Liver (tissue), 9 donors: Measurements from ENCODE around the gene TMEM128. TPM values are rescaled to one million over a fixed set of nuclear protein-coding genes. Genes with fewer than 3 reads are reported as not detected.

Source experiments
- DNase-seq: peaks from one replicate; pipeline ENCODE4 v3.0.0-alpha.2; 2017; ENCODE audit warnings: low spot score
- H3K27ac ChIP-seq, 2 donors: one replicate each; pipeline ENCODE4 v1.7.0; 2013; ENCODE audit warnings: inconsistent platforms in 2 of 2, low read length in 2 of 2, control low read depth in 1 of 2, low read depth in 1 of 2, mild to moderate bottlenecking in 1 of 2
- H3K27me3 ChIP-seq, 4 donors: one replicate each; pipeline versions ENCODE4 v1.6.1 to v1.7.0; 2013; ENCODE audit warnings: low read length in 3 of 4, inconsistent platforms in 1 of 4, mild to moderate bottlenecking in 1 of 4, moderate library complexity in 1 of 4; ENCODE audit not compliant: control insufficient read depth in 4 of 4, insufficient read depth in 4 of 4
- H3K36me3 ChIP-seq, 4 donors: one replicate each; pipeline versions ENCODE4 v1.6.1 to v1.7.0; 2013; ENCODE audit warnings: low read length in 3 of 4, mild to moderate bottlenecking in 3 of 4, low read depth in 1 of 4, moderate library complexity in 1 of 4; ENCODE audit not compliant: control insufficient read depth in 4 of 4, insufficient read depth in 3 of 4
- H3K4me1 ChIP-seq, 4 donors: one replicate each; pipeline versions ENCODE4 v1.6.1 to v1.7.0; 2013; ENCODE audit warnings: low read length in 3 of 4, mild to moderate bottlenecking in 3 of 4, moderate library complexity in 1 of 4; ENCODE audit not compliant: control insufficient read depth in 4 of 4, insufficient read depth in 4 of 4
- H3K4me3 ChIP-seq, 3 donors: one replicate each; pipeline versions ENCODE4 v1.6.1 to v1.7.0; 2013; ENCODE audit warnings: low read length in 3 of 3, control low read depth in 1 of 3, low read depth in 1 of 3, mild to moderate bottlenecking in 1 of 3
- H3K9ac ChIP-seq, 2 donors: one replicate each; pipeline ENCODE4 v1.7.0; 2013; ENCODE audit warnings: low read length in 2 of 2, mild to moderate bottlenecking in 2 of 2, moderate library complexity in 2 of 2, control low read depth in 1 of 2, low read depth in 1 of 2
- H3K9me3 ChIP-seq, 4 donors: one replicate each; pipeline versions ENCODE4 v1.6.1 to v1.7.0; 2013; ENCODE audit warnings: low read length in 3 of 4; ENCODE audit not compliant: control insufficient read depth in 4 of 4
- EGR1 ChIP-seq, 2 donors: IDR thresholded peaks; 2 replicates each; pipeline ENCODE4 v1.6.1; 2016 to 2018; ENCODE audit warnings: antibody characterized with exemption in 2 of 2, low read depth in 2 of 2
- FOXA1 ChIP-seq: IDR thresholded peaks from 2 replicates; pipeline ENCODE4 v1.6.1; 2016; ENCODE audit warnings: antibody characterized with exemption
- FOXA2 ChIP-seq: IDR thresholded peaks from 2 replicates; pipeline ENCODE4 v1.6.1; 2016; ENCODE audit warnings: antibody characterized with exemption
- GABPA ChIP-seq, 2 donors: IDR thresholded peaks in 1 of 2; conservative IDR thresholded peaks in 1 of 2; 2 replicates each; pipeline ENCODE4 v1.6.1; 2016; ENCODE audit warnings: antibody characterized with exemption in 2 of 2, mild to moderate bottlenecking in 1 of 2, moderate library complexity in 1 of 2
- HNF4A ChIP-seq, 2 donors: conservative IDR thresholded peaks; 2 replicates each; pipeline ENCODE4 v1.6.1; 2016; ENCODE audit warnings: antibody characterized with exemption in 2 of 2, mild to moderate bottlenecking in 2 of 2
- HNF4G ChIP-seq: IDR thresholded peaks from 2 replicates; pipeline ENCODE4 v1.6.1; 2016; ENCODE audit warnings: antibody characterized with exemption
- JUND ChIP-seq, 2 donors: IDR thresholded peaks; 2 replicates each; pipeline ENCODE4 v1.6.1; 2016; ENCODE audit warnings: antibody characterized with exemption in 2 of 2
- NR2F2 ChIP-seq: IDR thresholded peaks from 2 replicates; pipeline ENCODE4 v1.6.1; 2016; ENCODE audit warnings: antibody characterized with exemption
- RAD21 ChIP-seq, 2 donors: IDR thresholded peaks; 2 replicates each; pipeline ENCODE4 v1.6.1; 2016; ENCODE audit warnings: antibody characterized with exemption in 2 of 2, mild to moderate bottlenecking in 2 of 2
- RXRA ChIP-seq, 2 donors: IDR thresholded peaks; 2 replicates each; pipeline ENCODE4 v1.6.1; 2017 to 2018; ENCODE audit warnings: antibody characterized with exemption in 2 of 2, mild to moderate bottlenecking in 1 of 2
- SP1 ChIP-seq: IDR thresholded peaks from 2 replicates; pipeline ENCODE4 v1.6.1; 2018; ENCODE audit warnings: antibody characterized with exemption, mild to moderate bottlenecking
- TAF1 ChIP-seq: conservative IDR thresholded peaks from 2 replicates; pipeline ENCODE4 v1.6.1; 2016; ENCODE audit warnings: antibody characterized with exemption, mild to moderate bottlenecking
- YY1 ChIP-seq: IDR thresholded peaks from 2 replicates; pipeline ENCODE4 v1.6.1; 2016; ENCODE audit warnings: antibody characterized with exemption, mild to moderate bottlenecking
- WGBS: extraction: QIAGEN DNeasy Blood & Tissue Kit; methylation state at CpG from one replicate; pipeline ENCODE4 v1.1.7; 2013; 5-methylcytosine and 5-hydroxymethylcytosine counted together
- polyA plus RNA-seq, 2 donors: library from polyadenylated mRNA; stranded (reverse) in 1 of 2; unstranded in 1 of 2; fragments of 200-250 nt in 1 of 2; fragments of >200 nt in 1 of 2; fragmentation: Nextera tagmentation in 1 of 2; extraction: Ambion mirVana in 1 of 2; gene quantifications; one replicate each; pipeline versions ENCODE4 v1.2.1 to v1.2.3, GENCODE V29; 2013 to 2015
- total RNA-seq, 2 donors: library from RNA; depleted of rRNA; stranded (reverse); fragments of >200 nt; gene quantifications; one replicate each; pipeline ENCODE4 v1.2.3, GENCODE V29; 2014
- TF ChIP-seq, protein P1 (sequence below): IDR thresholded peaks from 2 replicates; pipeline ENCODE4 v1.6.1; 2016; ENCODE audit warnings: antibody characterized with exemption, mild to moderate bottlenecking
- TF ChIP-seq, protein P2 (sequence below): fragments of 150-350 bp; IDR thresholded peaks from 2 replicates; pipeline ENCODE4 v1.5.1; 2017; ENCODE audit warnings: improper control_type of control experiment, low read depth, low read length; ENCODE audit not compliant: missing input control
- TF ChIP-seq, protein P3 (sequence below): IDR thresholded peaks from 2 replicates; pipeline ENCODE4 v1.6.1; 2016; ENCODE audit warnings: antibody characterized with exemption
- TF ChIP-seq, protein P4 (sequence below): IDR thresholded peaks from 2 replicates; pipeline ENCODE4 v1.6.1; 2016; ENCODE audit warnings: antibody characterized with exemption
- TF ChIP-seq, protein P5 (sequence below): IDR thresholded peaks from 2 replicates; pipeline ENCODE4 v1.6.1; 2016; ENCODE audit warnings: antibody characterized with exemption
- donor health status: healthy.
- donor health status: healthy.
- donor health status: healthy.
- donor health status: healthy.
- donor health status: healthy.

TMEM128 gene, protein sequence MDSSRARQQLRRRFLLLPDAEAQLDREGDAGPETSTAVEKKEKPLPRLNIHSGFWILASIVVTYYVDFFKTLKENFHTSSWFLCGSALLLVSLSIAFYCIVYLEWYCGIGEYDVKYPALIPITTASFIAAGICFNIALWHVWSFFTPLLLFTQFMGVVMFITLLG
- total RNA-seq (10 to 100 TPM in 1 of 2 donors, 1 to 10 TPM in 1; 7.6 to 11.3 TPM), polyA plus RNA-seq (1 to 10 TPM; 9.1 to 9.2 TPM)

DNA sequence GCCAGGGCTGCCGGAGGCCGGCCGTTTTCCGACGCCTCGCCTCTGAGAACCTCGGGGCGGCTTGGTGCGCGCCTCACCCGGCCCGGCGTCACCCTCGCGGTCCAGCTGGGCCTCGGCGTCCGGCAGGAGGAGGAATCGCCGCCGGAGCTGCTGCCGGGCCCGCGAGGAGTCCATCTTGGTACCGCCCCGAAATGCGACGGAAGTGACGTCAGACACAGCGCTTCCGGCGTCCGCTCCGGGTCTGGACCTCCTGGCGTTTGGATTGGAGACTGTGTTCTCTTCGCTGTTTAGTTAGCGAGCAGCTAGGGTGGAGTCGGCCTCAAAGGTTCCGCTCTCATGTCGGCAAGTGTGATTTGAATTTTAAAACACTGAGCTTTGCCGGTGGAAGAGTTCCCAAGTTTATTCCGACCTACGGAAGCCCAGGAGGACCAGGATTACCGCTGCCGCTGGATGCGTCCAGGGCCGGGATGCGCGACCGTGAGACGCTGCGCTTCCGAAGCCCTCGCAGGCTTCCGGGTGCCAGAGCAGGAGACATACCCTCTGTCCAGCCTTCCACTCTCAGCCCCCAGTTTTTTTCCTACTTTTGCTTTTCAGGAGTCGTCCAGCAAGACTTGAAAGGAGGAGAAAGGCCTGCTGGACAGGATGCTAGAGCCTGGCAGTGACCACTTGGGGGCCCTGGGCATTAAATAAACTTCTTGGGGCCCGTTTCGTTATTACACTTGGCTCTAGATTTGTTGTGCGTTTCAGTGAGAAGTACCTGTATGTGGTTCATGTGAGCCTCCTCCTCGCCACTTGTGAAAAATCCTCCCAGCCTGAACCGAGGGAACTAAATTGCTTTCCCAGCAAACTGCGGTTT, at the start of gene TMEM128:
TSS of gene TMEM128 (minus strand) at position 195 of the 856 bp plus-strand sequence. CDS start at position 174, 21 bp downstream.
- Histone ChIP-seq H3K4me1 (peaks cover 6 to 22% (median 17%) of the 10 kb centered on the region in 4 donors), H3K9ac (peak within 1 kb of the TSS; percentile 86 to 97), H3K27ac (peak within 1 kb of the TSS; percentile 77 to 90), H3K4me3 (peak within 1 kb of the TSS; percentile 80 to 86 (median 83)), H3K36me3 (peaks cover 3 to 21% (median 15%) of the 10 kb centered on the region in 4 donors), H3K27me3 (no peaks in the 10 kb centered on the region), H3K9me3 (no peaks in the 10 kb centered on the region)
- under 1% methylated on average over 62 of the region's 62 CpGs for WGBS
- peak; percentile 95 for DNase-seq
- TF ChIP-seq HNF4G (no peak), FOXA2 (no peak), RAD21 (IDR thresholded peaks at IDR 0.05) (peak in 1 of 2 donors; percentile 8), FOXA1 (no peak), EGR1 (IDR thresholded peaks at IDR 0.05; ENCODE audit: low read depth in 2 of 2) (peak in 1 of 2 donors; percentile 30), GABPA (IDR thresholded peaks at IDR 0.05 in 1 of 2, conservative IDR thresholded peaks at IDR 0.05 in 1 of 2) (peak; percentile 89 to 97), TAF1 (peak; percentile 87), SP1 (peak; percentile 62), JUND (IDR thresholded peaks at IDR 0.05) (peak in 1 of 2 donors; percentile 58), RXRA (IDR thresholded peaks at IDR 0.05) (peak; percentile 36 to 39), NR2F2 (peak; percentile 27), YY1 (peak; percentile 98), HNF4A (conservative IDR thresholded peaks at IDR 0.05) (peak in 1 of 2 donors; percentile 33)
- TF ChIP-seq, protein P1, sequence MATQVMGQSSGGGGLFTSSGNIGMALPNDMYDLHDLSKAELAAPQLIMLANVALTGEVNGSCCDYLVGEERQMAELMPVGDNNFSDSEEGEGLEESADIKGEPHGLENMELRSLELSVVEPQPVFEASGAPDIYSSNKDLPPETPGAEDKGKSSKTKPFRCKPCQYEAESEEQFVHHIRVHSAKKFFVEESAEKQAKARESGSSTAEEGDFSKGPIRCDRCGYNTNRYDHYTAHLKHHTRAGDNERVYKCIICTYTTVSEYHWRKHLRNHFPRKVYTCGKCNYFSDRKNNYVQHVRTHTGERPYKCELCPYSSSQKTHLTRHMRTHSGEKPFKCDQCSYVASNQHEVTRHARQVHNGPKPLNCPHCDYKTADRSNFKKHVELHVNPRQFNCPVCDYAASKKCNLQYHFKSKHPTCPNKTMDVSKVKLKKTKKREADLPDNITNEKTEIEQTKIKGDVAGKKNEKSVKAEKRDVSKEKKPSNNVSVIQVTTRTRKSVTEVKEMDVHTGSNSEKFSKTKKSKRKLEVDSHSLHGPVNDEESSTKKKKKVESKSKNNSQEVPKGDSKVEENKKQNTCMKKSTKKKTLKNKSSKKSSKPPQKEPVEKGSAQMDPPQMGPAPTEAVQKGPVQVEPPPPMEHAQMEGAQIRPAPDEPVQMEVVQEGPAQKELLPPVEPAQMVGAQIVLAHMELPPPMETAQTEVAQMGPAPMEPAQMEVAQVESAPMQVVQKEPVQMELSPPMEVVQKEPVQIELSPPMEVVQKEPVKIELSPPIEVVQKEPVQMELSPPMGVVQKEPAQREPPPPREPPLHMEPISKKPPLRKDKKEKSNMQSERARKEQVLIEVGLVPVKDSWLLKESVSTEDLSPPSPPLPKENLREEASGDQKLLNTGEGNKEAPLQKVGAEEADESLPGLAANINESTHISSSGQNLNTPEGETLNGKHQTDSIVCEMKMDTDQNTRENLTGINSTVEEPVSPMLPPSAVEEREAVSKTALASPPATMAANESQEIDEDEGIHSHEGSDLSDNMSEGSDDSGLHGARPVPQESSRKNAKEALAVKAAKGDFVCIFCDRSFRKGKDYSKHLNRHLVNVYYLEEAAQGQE: peak; percentile 76
- TF ChIP-seq, protein P2, sequence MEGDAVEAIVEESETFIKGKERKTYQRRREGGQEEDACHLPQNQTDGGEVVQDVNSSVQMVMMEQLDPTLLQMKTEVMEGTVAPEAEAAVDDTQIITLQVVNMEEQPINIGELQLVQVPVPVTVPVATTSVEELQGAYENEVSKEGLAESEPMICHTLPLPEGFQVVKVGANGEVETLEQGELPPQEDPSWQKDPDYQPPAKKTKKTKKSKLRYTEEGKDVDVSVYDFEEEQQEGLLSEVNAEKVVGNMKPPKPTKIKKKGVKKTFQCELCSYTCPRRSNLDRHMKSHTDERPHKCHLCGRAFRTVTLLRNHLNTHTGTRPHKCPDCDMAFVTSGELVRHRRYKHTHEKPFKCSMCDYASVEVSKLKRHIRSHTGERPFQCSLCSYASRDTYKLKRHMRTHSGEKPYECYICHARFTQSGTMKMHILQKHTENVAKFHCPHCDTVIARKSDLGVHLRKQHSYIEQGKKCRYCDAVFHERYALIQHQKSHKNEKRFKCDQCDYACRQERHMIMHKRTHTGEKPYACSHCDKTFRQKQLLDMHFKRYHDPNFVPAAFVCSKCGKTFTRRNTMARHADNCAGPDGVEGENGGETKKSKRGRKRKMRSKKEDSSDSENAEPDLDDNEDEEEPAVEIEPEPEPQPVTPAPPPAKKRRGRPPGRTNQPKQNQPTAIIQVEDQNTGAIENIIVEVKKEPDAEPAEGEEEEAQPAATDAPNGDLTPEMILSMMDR: peak; percentile 18
- TF ChIP-seq, protein P3, sequence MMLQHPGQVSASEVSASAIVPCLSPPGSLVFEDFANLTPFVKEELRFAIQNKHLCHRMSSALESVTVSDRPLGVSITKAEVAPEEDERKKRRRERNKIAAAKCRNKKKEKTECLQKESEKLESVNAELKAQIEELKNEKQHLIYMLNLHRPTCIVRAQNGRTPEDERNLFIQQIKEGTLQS: no peak
- TF ChIP-seq, protein P4, sequence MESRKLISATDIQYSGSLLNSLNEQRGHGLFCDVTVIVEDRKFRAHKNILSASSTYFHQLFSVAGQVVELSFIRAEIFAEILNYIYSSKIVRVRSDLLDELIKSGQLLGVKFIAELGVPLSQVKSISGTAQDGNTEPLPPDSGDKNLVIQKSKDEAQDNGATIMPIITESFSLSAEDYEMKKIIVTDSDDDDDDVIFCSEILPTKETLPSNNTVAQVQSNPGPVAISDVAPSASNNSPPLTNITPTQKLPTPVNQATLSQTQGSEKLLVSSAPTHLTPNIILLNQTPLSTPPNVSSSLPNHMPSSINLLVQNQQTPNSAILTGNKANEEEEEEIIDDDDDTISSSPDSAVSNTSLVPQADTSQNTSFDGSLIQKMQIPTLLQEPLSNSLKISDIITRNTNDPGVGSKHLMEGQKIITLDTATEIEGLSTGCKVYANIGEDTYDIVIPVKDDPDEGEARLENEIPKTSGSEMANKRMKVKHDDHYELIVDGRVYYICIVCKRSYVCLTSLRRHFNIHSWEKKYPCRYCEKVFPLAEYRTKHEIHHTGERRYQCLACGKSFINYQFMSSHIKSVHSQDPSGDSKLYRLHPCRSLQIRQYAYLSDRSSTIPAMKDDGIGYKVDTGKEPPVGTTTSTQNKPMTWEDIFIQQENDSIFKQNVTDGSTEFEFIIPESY: peak; percentile 70
- TF ChIP-seq, protein P5, sequence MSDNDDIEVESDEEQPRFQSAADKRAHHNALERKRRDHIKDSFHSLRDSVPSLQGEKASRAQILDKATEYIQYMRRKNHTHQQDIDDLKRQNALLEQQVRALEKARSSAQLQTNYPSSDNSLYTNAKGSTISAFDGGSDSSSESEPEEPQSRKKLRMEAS: peak; percentile 61
